Mucosa of rectum (tissue), 2 donors: ENCODE data around the gene RGL1.

ENCODE experiments used
- H3K27ac ChIP-seq, 2 donors: one replicate each; pipeline ENCODE4 v1.7.0; 2013; ENCODE audit warnings: inconsistent platforms in 2 of 2, low read depth in 2 of 2, low read length in 2 of 2
- H3K27me3 ChIP-seq, 2 donors: one replicate each; pipeline ENCODE4 v1.7.0; 2013; ENCODE audit warnings: low read length in 2 of 2; ENCODE audit not compliant: control insufficient read depth in 2 of 2, insufficient read depth in 2 of 2
- H3K36me3 ChIP-seq, 2 donors: one replicate each; pipeline ENCODE4 v1.7.0; 2013; ENCODE audit warnings: low read length in 2 of 2; ENCODE audit not compliant: control insufficient read depth in 2 of 2, insufficient read depth in 2 of 2
- H3K4me1 ChIP-seq, 2 donors: one replicate each; pipeline ENCODE4 v1.7.0; 2013; ENCODE audit warnings: low read length in 2 of 2, mild to moderate bottlenecking in 1 of 2; ENCODE audit not compliant: control insufficient read depth in 2 of 2, insufficient read depth in 2 of 2
- H3K4me3 ChIP-seq, 2 donors: one replicate each; pipeline ENCODE4 v1.7.0; 2013; ENCODE audit warnings: low read length in 2 of 2
- H3K9ac ChIP-seq, 2 donors: one replicate each; pipeline ENCODE4 v1.7.0; 2013; ENCODE audit warnings: low read length in 2 of 2, low read depth in 1 of 2, mild to moderate bottlenecking in 1 of 2
- H3K9me3 ChIP-seq, 2 donors: one replicate each; pipeline ENCODE4 v1.7.0; 2013; ENCODE audit warnings: low read length in 2 of 2; ENCODE audit not compliant: control insufficient read depth in 2 of 2
- donor health status: healthy.
- donor health status: Normal muscosa, but diverticular disease.

The RGL1 gene

GRCh38 chr1:183956559-183957188 is 151.8 kb downstream of the RGL1 start:
- H3K9ac ChIP-seq, result no peak overlapping the region
- H3K9me3 ChIP-seq, result no peaks in the 10 kb centered on the region
- H3K27ac ChIP-seq, result peak overlapping the region; percentile 46 to 53
- H3K27me3 ChIP-seq, result no peaks in the 10 kb centered on the region
- peaks cover 0 to 2% of the 10 kb centered on the region in 2 donors for H3K4me1 ChIP-seq
- no peaks in the 10 kb centered on the region for H3K36me3 ChIP-seq
- H3K4me3 ChIP-seq, result no peak overlapping the region

GRCh38 chr1:183957216-183957830 is 152.4 kb downstream of the RGL1 start:
- no peaks in the 10 kb centered on the region for H3K36me3 ChIP-seq
- H3K9me3 ChIP-seq, result no peaks in the 10 kb centered on the region
- H3K9ac ChIP-seq, result no peak overlapping the region
- H3K4me3 ChIP-seq, result no peak overlapping the region
- H3K4me1 ChIP-seq, result peaks cover 0 to 2% of the 10 kb centered on the region in 2 donors
- peak overlapping the region in 1 of 2 donors; percentile 53 for H3K27ac ChIP-seq
- H3K27me3 ChIP-seq, result no peaks in the 10 kb centered on the region

- no peaks in the 10 kb centered on the region for H3K27me3 ChIP-seq
- no peak overlapping the region for H3K9ac ChIP-seq
- H3K4me1 ChIP-seq, result no peaks in the 10 kb centered on the region
- H3K27ac ChIP-seq, result no peak overlapping the region
- no peak overlapping the region for H3K4me3 ChIP-seq
- no peaks in the 10 kb centered on the region for H3K36me3 ChIP-seq
- H3K9me3 ChIP-seq, result no peaks in the 10 kb centered on the region
Observed at GRCh38 chr1:183958958-183959357, 154.0 kb downstream of the RGL1 start.

DNA sequence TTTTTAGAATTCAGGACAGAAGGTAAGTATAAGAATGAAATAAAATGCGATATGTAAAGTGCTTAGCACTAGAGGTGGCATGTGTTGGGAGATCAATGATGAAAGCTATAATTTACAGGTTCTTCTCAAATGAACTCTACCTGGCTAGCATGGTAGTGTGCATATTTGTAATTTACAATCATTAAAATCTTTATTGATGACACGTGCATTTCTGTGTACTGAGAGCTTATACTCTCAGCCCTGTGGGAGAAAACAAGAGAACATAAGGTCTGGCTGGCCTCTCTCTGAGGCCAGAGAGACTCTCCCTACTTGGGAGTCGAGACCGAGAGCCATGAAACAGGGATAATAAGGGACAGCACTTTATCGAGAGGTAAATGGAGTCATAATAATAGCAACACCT is 156.2 kb downstream of the RGL1 start:
- Histone ChIP-seq H3K9me3 (no peaks in the 10 kb centered on the region), H3K4me3 (no peak overlapping the region), H3K27me3 (no peaks in the 10 kb centered on the region), H3K9ac (no peak overlapping the region), H3K36me3 (no peaks in the 10 kb centered on the region), H3K4me1 (no peaks in the 10 kb centered on the region), H3K27ac (no peak overlapping the region)

DNA sequence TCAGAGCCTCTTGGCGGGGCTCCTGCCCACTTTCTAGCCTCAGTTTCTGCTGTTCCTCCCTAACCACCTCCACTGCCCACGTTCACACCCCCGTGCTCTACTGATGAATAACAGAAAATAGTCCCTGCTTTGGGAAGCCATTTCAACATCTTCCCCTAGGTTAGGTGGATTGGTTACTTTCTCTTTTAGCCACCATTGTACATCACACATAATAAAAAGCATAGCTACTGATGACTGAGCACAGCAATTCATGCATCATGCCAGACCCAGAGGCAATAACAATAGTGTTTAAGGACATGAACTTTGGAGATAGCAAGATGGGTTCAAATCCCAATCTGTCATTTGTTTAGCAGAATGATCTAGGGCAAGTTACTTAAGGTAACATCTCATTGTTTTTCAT is 158.0 kb downstream of the RGL1 start:
- Histone ChIP-seq H3K9me3 (no peaks in the 10 kb centered on the region), H3K27me3 (no peaks in the 10 kb centered on the region), H3K27ac (no peak overlapping the region), H3K36me3 (no peaks in the 10 kb centered on the region), H3K4me1 (no peaks in the 10 kb centered on the region), H3K4me3 (no peak overlapping the region), H3K9ac (no peak overlapping the region)

- H3K9ac ChIP-seq, result no peak overlapping the region
- H3K36me3 ChIP-seq, result no peaks in the 10 kb centered on the region
- H3K27ac ChIP-seq, result no peak overlapping the region
- H3K4me1 ChIP-seq, result no peaks in the 10 kb centered on the region
- H3K9me3 ChIP-seq, result no peaks in the 10 kb centered on the region
- no peaks in the 10 kb centered on the region for H3K27me3 ChIP-seq
- H3K4me3 ChIP-seq, result no peak overlapping the region
Observed at GRCh38 chr1:183965726-183966125, 160.8 kb downstream of the RGL1 start.

- Histone ChIP-seq H3K4me3 (no peak overlapping the region), H3K27ac (no peak overlapping the region), H3K36me3 (no peaks in the 10 kb centered on the region), H3K27me3 (no peaks in the 10 kb centered on the region), H3K9ac (no peak overlapping the region), H3K9me3 (no peaks in the 10 kb centered on the region), H3K4me1 (no peaks in the 10 kb centered on the region)
Observed at GRCh38 chr1:183966487-183966886, 161.6 kb downstream of the RGL1 start.

GRCh38 chr1:183967914-183968313 is 163.0 kb downstream of the RGL1 start:
- no peaks in the 10 kb centered on the region for H3K27me3 ChIP-seq
- H3K36me3 ChIP-seq, result no peaks in the 10 kb centered on the region
- H3K27ac ChIP-seq, result no peak overlapping the region
- no peaks in the 10 kb centered on the region for H3K4me1 ChIP-seq
- no peak overlapping the region for H3K4me3 ChIP-seq
- H3K9me3 ChIP-seq, result no peaks in the 10 kb centered on the region
- no peak overlapping the region for H3K9ac ChIP-seq

DNA sequence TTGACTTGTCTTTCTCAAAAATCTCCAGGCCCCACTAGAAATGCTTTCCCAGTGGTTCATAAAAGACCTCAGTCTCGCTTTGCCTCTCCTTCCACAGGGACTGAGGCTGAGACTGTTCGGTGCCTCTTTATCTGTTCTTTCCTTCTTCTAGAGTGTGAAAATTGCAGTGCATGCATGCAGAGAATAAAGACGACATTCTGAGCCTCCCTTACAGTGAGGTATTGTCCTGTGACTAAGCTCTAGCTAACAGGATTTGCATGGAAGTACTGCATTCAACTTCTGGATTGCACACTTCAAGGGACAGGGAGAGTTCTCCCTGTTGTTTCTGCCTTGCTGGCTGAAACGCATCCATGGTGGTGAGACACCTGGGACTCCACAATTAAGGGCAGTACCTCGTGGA is 163.5 kb downstream of the RGL1 start:
- no peak overlapping the region for H3K27ac ChIP-seq
- no peaks in the 10 kb centered on the region for H3K9me3 ChIP-seq
- H3K36me3 ChIP-seq, result no peaks in the 10 kb centered on the region
- H3K9ac ChIP-seq, result no peak overlapping the region
- H3K4me1 ChIP-seq, result no peaks in the 10 kb centered on the region
- no peak overlapping the region for H3K4me3 ChIP-seq
- H3K27me3 ChIP-seq, result no peaks in the 10 kb centered on the region

DNA sequence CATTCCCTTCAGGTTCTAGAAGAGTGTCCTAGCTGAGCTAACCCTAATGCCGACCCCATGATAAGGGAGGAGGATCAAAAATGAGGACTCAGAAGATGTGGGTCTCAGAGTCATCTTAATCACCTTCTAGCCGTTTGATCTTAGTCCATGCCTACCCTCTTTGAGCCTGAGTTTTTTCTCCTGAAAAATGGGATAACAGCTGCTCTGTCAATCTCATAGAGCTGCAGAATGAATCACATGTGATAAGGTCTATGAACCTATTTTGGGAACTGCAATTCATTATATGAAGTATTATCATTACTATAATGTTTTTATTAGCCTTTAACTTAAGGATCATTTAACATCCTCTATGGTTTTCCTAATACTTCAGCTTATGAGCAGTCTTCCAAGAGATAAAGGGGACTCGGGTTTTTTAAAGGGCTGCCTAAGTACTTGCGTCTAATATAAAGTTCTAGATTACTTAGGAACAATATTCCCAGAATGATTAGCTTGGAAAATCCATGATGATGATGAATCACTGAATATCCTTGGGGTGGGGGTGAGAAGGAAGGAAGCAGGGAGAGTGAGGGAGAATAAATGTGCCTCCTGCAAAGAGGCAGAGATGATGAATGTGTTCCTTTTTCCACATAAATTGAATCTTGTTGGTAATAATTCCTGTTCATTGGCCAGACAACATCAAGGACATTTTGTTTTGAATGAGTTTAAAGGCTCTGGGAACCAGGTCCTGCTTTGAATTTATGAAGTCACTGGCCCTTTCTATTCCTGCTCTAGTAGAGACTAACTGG is 165.8 kb downstream of the RGL1 start:
- Histone ChIP-seq H3K4me3 (no peak overlapping the region), H3K9ac (no peak overlapping the region), H3K36me3 (no peaks in the 10 kb centered on the region), H3K27ac (no peak overlapping the region), H3K4me1 (no peaks in the 10 kb centered on the region), H3K9me3 (no peaks in the 10 kb centered on the region), H3K27me3 (no peaks in the 10 kb centered on the region)
